Fibroblast of skin of abdomen (primary cell): Measurements from ENCODE around the gene SLC15A4.
"Not testable (repeated sequence)": the region's sequence is repeated elsewhere in the genome, so short reads cannot be mapped to it uniquely, and the experiment has no call there.

Source experiments
- DNase-seq: peaks from one replicate; pipeline ENCODE4 v3.0.0-alpha.2; 2013

Gene SLC15A4

DNA sequence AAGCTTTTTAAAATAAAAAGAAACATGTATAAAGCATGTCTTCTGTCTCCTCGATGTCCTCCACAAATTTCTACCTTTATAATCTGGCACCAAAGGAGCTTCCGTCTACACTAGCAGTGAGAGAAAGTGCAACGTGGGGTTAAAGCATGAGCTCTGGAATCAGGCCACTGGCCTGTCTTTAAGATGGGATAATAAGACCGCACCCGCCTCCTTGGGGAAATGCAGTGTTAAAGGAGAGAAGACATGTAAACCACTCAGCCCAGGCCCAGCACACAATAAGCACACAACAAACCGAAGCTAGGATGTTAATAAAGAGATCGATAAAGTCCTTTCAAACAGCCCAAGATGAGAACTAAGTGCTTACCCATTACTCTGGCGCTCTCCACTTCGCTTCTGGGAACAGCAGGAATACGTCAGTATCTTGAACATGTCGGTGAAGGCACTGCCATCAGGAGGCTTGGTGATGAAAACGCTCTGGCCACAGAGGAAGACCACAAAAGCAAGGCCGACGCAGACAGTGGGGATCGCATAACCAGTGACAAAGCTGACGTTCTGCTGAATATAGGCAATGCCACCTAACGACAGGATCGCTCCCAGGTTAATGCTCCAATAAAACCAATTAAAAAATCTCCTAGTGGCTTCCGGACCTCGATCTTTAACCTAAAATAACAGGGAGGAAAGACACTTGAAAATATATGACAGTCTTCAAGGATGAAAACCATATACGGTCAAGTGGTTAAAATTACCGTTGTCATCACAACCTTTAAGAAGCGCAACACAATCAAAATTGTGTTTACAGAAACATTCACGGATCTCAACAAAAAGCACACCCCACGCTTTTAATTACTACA lies 9.1 kb downstream of the SLC15A4 start:
- DNase-seq = no peak

GRCh38 chr12:128813883-128814282 lies 9.9 kb downstream of the SLC15A4 start:
- no peak for DNase-seq

DNA sequence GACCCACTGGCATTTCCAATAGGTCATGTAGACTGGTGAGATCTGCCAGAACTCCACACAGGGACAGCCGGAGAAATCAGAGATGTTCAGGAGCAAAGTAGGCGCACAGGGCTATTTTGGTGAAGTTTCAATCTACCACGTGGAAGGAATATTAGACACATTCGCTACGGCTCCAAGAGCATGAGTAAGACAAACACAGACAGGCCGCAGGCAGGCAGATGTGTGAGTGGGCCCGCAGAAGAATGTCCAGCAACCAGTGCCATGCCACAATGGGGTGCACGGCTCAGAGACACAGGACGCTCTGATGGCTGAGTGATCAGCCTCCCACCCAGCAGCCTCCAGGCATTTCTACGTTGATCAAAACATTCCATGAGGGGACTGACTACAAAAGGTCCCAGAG lies 10.4 kb downstream of the SLC15A4 start:
- DNase-seq = no peak

DNA sequence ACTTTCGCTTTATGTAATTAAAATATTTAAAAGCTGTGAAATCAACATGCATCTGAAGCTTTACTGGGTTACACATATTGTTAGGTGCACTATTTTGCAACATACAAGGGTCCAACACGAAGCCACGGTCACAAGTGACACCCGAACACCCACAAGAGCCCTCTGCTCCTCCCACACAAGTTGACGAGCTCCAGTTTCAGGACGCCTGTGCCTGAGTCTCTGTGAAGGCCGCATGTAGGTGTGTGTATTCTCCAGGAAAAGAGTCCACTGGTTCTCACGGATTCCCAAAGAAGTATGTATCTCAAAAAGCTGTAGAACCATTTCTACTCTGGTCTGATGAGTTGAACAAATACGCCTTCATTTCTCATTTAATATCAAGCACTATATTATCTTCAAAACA lies 12.0 kb downstream of the SLC15A4 start:
- DNase-seq = no peak

DNA sequence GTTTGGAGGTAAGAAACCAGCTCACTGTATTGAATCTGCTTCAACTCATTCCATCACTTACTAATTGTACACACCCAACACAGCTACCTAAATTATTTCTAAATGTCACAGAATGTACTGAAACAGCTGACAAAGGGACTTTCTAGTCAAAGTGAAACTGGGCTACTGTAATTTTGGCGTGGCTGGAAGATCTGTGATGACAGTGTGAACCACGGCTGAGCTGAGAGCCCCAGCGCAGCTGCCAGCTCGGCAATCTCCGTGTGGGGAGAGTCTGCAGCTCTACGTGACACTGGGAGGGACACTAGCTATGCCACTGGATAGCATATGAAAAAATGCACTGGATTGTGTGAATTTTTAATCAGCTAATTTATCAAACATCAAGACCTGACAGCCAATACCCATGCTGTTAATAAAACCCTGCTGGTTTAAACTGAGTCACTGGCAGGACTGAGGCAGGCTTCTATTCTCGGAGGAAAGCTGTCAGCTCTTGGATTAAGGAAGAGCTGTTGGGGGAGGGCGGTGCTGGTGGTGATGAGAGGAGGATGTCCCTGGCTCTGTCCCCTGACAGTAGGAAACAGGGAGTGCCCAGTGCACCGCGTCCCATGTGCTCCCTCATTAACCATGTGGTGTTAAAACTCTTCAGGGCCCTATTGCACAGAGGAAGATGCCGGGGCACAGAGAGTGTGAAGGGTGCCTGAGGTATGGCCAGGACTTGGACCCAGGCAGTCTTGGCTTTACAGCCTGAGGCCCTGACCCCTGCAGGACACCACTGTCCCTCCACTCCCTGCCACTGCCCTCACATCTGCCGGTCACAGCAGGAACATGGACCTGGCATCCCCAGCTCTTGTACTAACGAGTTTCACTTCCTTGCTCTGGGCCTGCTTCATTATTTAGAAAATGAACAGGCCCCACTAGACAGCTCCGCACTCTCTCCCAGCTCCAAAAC lies 13.3 kb downstream of the SLC15A4 start:
- peak; percentile 38 for DNase-seq

- DNase-seq = no peak
Measured at GRCh38 chr12:128808651-128809050, 15.1 kb downstream of the SLC15A4 start.

- no peak for DNase-seq
Measured at GRCh38 chr12:128807161-128807724, 16.5 kb downstream of the SLC15A4 start.

DNA sequence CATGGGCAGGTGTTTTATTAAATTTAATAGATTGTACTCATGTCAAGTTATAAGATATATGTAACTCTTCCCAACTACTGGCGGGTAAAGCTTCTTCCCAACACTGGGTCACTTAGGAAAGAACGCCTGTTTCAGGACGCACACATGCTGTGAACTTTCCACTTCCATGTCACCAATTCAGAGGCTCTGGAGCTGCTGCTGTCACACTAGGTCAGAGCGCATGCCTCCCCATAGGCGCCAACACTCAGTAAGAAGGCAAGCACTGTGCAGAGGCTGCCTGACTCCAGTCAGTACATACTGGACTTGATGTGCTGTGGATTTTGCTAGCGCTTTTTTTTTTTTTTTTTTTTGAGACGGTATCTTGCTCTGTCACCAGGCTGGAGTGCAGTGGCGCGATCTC lies 17.2 kb downstream of the SLC15A4 start:
- no peak for DNase-seq

GRCh38 chr12:128805406-128805805 lies 18.4 kb downstream of the SLC15A4 start:
- DNase-seq = not testable (repeated sequence)

- DNase-seq = no peak
Measured at GRCh38 chr12:128804762-128805161, 19.0 kb downstream of the SLC15A4 start.

- DNase-seq = no peak
Measured at GRCh38 chr12:128803788-128804187, 20.0 kb downstream of the SLC15A4 start.

DNA sequence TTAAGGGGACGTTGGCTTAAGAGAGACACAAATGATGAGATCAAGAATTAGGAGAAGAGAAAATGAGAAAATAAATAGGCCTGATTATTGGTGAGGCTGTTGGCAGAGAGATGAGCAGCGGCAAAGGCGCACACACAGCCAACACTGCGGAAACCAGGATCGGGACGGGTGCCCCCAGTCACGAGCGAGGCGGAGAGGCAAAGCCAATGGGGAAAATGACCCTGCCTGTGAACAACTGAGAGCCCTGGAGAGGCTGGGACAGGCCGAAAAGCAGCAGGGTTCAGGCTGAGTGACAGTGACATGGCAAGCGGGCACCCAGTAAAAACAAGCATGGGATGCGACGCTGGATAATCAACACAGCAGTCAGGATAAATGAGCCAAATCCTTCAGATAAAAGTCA lies 21.0 kb downstream of the SLC15A4 start:
- no peak for DNase-seq

DNA sequence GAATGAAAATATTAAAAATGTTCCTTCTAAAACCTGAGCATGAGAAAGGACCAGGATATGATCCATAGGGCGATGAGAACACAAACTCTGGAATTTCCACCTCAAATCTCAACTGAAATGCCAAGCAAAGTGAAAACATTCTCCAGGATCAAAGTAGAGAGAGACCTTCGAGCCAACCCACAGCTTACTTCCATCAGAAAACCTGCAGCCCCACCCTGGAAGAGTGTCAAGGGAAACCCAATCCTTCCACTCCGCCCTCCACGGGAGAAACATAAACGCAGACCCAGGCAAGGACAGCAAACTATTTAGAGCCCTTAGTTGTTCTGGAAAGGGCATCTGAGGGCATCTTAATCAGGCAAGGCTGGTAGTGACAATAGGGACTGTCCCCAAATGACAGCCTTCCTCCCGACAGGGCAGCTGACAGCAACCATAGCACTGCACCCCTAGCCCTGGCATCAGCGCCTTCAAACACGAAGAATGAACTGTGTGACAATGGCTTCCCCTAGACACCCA lies 21.8 kb downstream of the SLC15A4 start:
- peak; percentile 41 for DNase-seq

- no peak for DNase-seq
Measured at GRCh38 chr12:128800606-128801005, 23.2 kb downstream of the SLC15A4 start.

DNA sequence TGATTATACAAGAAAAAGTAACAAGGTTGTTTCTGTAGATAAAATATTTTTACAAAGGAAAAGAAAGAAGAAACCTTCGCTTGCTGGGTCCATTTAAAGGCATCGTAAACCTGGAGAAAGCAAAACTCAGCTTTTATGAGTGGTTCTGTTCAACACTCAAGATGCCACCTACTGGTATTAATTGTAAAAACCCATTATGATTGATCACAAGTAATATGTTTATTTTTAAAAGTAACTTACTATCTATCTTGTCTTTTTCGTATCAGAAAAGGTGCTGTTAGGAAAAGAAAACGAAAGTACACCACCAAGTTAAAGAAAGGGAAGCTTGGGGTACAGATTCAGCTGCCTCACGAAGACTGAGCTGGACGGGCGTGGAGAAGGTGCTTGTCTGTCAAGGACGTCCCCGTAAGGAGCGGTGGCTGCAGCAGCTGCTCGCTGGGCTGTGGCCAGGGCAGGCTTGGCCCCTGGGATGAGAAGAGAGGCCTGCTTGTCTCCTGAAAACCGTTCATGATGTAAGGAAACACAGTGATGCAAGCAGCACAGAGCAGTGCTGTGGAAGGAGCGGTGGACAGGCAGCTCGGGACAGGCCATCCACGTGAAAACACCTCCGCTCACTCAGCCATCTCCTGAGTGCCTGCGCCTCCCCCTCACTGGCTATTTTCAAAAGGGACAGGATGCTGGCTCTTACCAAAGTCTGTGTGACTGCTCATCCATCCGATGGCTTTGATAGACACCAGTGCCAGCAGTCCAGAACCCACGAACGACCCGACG lies 25.0 kb downstream of the SLC15A4 start:
- DNase-seq = no peak

DNA sequence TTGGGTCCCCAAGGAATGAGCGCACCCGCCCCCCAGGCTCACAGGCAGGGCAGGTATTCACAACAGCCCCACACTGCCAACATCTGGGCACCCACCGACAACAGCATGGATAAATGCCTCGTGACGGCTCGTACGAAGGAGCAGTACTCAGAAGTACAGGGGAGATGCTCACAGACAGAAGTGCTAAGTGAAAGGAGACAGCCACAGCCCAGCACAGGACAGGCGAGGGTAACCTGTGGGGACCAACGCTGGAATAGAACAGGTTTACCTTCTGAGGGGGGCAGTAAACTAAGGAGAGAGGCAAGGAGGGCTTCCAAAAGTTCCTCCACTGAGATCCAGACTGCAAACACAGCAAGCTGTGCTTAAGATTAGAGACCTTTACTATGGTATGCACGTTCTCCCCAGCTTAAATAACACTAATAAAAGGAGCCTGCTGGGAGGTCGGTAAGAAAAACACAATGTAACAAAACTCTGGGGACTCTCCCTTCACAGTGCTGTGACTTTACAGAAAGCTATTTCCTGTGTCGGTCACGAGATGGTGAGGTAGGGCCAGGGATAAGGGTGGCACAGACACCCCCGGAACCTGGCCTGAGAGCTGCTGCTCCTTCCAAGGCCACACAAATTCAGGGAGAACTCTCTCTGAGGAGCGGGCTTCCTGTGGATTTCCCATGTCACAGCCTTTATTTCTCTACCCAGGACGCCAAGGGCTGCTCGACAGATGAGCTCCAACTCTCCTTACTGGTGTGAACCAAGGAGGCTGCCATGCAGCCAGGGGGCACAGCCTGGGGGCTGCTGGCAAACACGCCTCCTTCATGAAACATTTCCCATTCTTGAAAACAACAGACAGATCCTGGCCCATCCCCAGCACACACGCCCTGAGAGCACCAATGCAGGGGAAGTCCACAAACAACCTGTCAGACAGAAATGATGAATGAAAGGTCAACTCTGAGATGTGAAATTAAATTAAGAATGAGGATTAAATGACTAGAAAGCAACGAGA lies 26.3 kb downstream of the SLC15A4 start:
- no peak for DNase-seq

- DNase-seq = no peak
Measured at GRCh38 chr12:128796439-128797118, 27.2 kb downstream of the SLC15A4 start.

DNA sequence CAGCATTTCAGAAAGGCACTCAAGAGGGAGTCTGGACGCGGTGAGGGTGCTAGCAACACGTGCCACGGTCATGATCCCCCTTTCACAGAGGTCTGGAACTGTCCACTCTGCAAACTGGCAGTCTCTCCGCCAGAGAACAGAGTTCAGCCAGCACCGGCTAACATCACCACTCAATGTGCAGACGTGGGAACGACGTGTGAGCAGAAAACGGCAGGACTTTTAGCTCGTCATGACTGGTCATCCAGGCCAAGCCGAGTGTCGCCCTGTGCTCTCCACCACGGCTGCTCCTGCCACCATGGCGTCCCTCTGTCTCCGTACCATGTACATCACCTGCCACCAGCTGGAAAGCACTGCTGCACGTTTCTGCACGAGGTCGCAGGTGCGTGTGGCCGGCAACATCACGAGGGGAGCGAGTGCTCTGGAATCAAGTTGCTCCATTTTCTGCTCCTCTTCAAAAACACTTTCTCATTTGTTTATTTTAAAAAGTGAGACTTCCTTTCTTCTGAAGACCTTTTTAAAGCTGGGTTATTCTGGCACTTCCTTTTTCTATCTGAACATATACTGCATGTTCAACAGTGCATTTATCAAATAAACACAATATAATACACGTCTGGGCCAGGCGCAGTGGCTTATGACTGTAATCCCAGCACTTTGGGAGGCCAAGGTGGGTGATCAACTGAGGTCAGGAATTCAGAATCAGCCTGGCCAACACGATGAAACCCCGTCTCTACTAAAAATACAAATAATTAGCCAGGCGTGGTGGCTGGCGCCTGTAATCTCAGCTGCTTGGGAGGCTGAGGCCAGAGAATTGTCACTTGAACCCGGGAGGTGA lies 28.0 kb downstream of the SLC15A4 start:
- DNase-seq = no peak
